ENCODE data around the gene CCDC106. TPM values are rescaled to one million over a fixed set of nuclear protein-coding genes. Genes with fewer than 3 reads are reported as not detected.
A peak's percentile ranks its signal among the peaks of the same experiment; 100 is the strongest.

CCDC106 gene
- total and polyA plus RNA-seq, 2 of the 4 experiments (the other 2 are of a cell fraction), result 2.3 to 13.6 TPM

DNA sequence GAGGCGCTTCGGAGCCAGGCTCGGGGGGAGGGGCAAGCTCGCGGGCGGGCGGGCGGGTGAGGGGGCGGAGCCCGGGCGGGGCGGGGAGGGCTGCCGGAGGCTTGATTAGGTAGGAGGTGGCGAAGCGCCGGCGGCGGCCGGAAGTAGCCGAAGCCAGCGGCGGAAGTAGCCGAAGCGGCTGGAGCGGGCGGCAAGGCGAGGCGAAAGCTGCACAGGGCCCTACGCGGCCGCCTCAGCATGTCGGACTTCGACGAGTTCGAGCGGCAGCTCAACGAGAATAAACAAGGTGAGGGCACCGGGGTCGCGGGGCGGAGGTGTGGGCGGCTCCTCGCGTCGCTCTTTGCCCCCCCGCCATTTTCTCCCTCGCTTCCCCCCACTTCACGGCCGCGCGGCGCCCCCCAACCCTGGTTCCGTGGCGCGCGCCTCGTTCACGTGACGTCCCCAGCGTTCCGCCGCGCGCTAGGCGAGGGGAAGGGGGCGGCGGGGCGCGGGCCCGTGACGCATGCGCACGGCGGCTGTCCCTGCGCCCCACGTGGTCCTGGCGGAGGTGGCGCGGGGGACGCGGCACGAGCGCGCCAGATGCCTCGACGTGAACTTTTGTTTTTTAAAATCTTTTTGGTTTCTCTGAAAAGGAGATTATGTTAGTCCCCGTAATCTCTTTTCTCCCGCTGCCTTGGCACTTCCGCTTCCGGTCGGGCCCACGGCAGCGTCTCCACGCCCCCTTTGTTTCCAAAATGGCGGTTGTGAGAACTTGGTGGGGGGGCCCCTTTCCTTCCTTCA, 7.0 kb downstream of the CCDC106 start, which contains the start of gene U2AF2:
Gene U2AF2 (plus strand): TSS at position 168 of the 780 bp plus-strand sequence. CDS start 70 bp downstream, at position 238.
- Histone ChIP-seq H3K18ac (ENCODE audit: low read depth, low read length) (peak within 1 kb of the TSS; percentile 96), H3K79me1 (ENCODE audit: low read depth in 1 of 2, low read length in 2 of 2) (peaks cover 0 to 14% of the 10 kb centered on the region in 2 experiments; a peak in 1 of 4 replicates), H2BK5ac (ENCODE audit: low read depth, low read length, poor library complexity, severe bottlenecking) (peak within 1 kb of the TSS; percentile 94), H4K20me1 (ENCODE audit: insufficient read depth, low read length) (peaks cover 55% of the 10 kb centered on the region), H3K9me1 (ENCODE audit: insufficient read depth, low read length) (peaks cover 13% of the 10 kb centered on the region), H2BK120ac (ENCODE audit: low read depth, low read length) (peak within 1 kb of the TSS; percentile 95), H3K36me3 (ENCODE audit: control insufficient read depth, insufficient read depth, low read length) (peaks cover 14% of the 10 kb centered on the region), H3K4ac (ENCODE audit: low read depth, low read length) (peak within 1 kb of the TSS; percentile 99), H2BK20ac (ENCODE audit: low read depth, low read length) (peak within 1 kb of the TSS; percentile 74; the same call in 1 of the 2 replicates), H3K9ac (ENCODE audit: low read depth, low read length) (peak within 1 kb of the TSS; percentile 99), H2AK9ac (replicated peaks; ENCODE audit: low read depth, low read length, poor library complexity) (peak within 1 kb of the TSS; percentile 99), H3K56ac (ENCODE audit: extremely low read depth, insufficient read depth, low read length) (peak within 1 kb of the TSS; percentile 100), H3K9me3 (ENCODE audit: control insufficient read depth, insufficient read depth, low read length) (no peaks in the 10 kb centered on the region), H2BK15ac (ENCODE audit: low read depth, low read length) (peak within 1 kb of the TSS; percentile 92; the same call in 1 of the 3 replicates), H3K4me3 (ENCODE audit: insufficient read depth, low read depth, low read length) (peak within 1 kb of the TSS; percentile 79), H3K27me3 (ENCODE audit: control insufficient read depth, insufficient read depth, low read length) (no peaks in the 10 kb centered on the region), H4K5ac (ENCODE audit: low read depth, low read length) (peak within 1 kb of the TSS; percentile 97), H3K23ac (ENCODE audit: low read depth, low read length) (peak within 1 kb of the TSS; percentile 100), H2AFZ (replicated peaks; ENCODE audit: low read length, poor library complexity) (peak within 1 kb of the TSS; percentile 98), H3K14ac (replicated peaks; ENCODE audit: low read depth, low read length) (peak within 1 kb of the TSS; percentile 100), H4K91ac (ENCODE audit: insufficient read depth, low read depth, low read length) (peak within 1 kb of the TSS; percentile 99), H4K8ac (ENCODE audit: low read depth in 2 of 2, low read length in 2 of 2) (peak within 1 kb of the TSS; percentile 98 to 100), H3K4me2 (ENCODE audit: low read depth, low read length) (peak within 1 kb of the TSS; percentile 92), H3K4me1 (ENCODE audit: control insufficient read depth, insufficient read depth, low read length) (peaks cover 10% of the 10 kb centered on the region), H2AK5ac (ENCODE audit: low read depth, low read length) (peak within 1 kb of the TSS; percentile 97), H3K27ac (ENCODE audit: insufficient read depth, low read length) (peak within 1 kb of the TSS; percentile 98)
- 0% methylated on average over 44 of the region's 95 CpGs; no CpG with 5 or more reads in 1 of the 2 experiments for WGBS, 2 experiments (ENCODE audit: extremely low coverage in 2 of 2, insufficient read length in 1 of 2)
- in situ Hi-C loops (cut with MboI; ENCODE audit: low sequenced_read_pairs) (loop anchor here (25.0 kb wide), 2 partner anchors 1193 to 1518 kb away; partner anchors contain the start of genes CDC42EP5, CNOT3 and LENG9), dilution Hi-C loops (cut with HindIII; ENCODE audit: low sequenced_read_pairs, unreplicated experiment) (no loop called here), intact Hi-C loops (cut with micrococcal nuclease) (loop anchor here (2.0 kb wide), 1 partner anchor 20 kb away; the partner anchor contains the start of gene EPN1)
- DNase-seq (peak; percentile 89), ATAC-seq (ENCODE audit: low read depth) (peak; percentile 8)
- POLR2A ChIA-PET (ENCODE audit: unreplicated experiment), result interaction anchor here (0.6 to 1.1 kb wide), 5 partner anchors 11 to 1786 kb away, joined by 3 to 7 read pairs (median 5); no protein-coding TSS in a partner anchor
- CTCF ChIA-PET, result interaction anchor here (0.6 to 1.1 kb wide), 5 partner anchors 16 to 49 kb away, joined by 3 to 5 read pairs (median 3); no protein-coding TSS in a partner anchor
- BruUV-seq (replicated peaks), result no TSS peak
- TF ChIP-seq, protein P1, sequence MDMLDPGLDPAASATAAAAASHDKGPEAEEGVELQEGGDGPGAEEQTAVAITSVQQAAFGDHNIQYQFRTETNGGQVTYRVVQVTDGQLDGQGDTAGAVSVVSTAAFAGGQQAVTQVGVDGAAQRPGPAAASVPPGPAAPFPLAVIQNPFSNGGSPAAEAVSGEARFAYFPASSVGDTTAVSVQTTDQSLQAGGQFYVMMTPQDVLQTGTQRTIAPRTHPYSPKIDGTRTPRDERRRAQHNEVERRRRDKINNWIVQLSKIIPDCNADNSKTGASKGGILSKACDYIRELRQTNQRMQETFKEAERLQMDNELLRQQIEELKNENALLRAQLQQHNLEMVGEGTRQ (IDR thresholded peaks at IDR 0.05; ENCODE audit: low read depth, low read length), result peak; percentile 93
- TF ChIP-seq CEBPB (IDR thresholded peaks at IDR 0.05; ENCODE audit: low read depth, low read length) (no peak), BHLHE40 (IDR thresholded peaks at IDR 0.05; ENCODE audit: low read depth, low read length) (peak; percentile 78), RFX5 (IDR thresholded peaks at IDR 0.05; ENCODE audit: low read depth, low read length) (no peak), MAZ (IDR thresholded peaks at IDR 0.05; ENCODE audit: borderline replicate concordance, low read depth, low read length) (peak; percentile 60; the same call in 1 of the 2 replicates), POLR2A (IDR thresholded peaks at IDR 0.05; ENCODE audit: low read depth, low read length) (peak; percentile 83), MXI1 (IDR thresholded peaks at IDR 0.05; ENCODE audit: borderline replicate concordance, low read depth, low read length) (peak; percentile 90; the same call in 1 of the 2 replicates), MAFK (IDR thresholded peaks at IDR 0.05; ENCODE audit: low read depth, low read length) (no peak)
- TF ChIP-seq, protein P2, sequence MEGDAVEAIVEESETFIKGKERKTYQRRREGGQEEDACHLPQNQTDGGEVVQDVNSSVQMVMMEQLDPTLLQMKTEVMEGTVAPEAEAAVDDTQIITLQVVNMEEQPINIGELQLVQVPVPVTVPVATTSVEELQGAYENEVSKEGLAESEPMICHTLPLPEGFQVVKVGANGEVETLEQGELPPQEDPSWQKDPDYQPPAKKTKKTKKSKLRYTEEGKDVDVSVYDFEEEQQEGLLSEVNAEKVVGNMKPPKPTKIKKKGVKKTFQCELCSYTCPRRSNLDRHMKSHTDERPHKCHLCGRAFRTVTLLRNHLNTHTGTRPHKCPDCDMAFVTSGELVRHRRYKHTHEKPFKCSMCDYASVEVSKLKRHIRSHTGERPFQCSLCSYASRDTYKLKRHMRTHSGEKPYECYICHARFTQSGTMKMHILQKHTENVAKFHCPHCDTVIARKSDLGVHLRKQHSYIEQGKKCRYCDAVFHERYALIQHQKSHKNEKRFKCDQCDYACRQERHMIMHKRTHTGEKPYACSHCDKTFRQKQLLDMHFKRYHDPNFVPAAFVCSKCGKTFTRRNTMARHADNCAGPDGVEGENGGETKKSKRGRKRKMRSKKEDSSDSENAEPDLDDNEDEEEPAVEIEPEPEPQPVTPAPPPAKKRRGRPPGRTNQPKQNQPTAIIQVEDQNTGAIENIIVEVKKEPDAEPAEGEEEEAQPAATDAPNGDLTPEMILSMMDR (conservative IDR thresholded peaks at IDR 0.05; ENCODE audit: low read depth, low read length), result no peak

Data from IMR-90 (cell line).